Measurements from ENCODE around the gene OLFM2.

DNA sequence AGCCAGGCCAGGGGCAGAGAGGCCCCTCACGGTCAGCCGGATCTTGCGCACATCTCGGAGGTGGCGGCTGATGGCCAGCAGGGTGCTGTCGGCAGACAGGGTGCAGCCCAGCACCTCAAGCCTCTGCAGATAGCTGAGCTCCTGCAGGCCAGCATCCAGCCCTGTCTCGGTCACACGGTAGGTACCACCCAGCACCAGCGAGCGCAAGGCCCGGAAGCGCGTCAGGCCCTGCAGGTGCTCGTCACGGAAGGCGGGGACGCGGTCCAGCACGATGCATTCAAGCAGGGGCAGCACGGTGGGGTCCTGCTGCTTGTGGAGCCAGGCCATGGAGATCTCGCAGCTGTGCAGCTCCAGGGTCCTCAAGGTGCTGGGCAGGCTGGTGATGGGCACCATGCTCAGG, 125.2 kb downstream of the OLFM2 start:
- TF ChIP-seq, protein P1, sequence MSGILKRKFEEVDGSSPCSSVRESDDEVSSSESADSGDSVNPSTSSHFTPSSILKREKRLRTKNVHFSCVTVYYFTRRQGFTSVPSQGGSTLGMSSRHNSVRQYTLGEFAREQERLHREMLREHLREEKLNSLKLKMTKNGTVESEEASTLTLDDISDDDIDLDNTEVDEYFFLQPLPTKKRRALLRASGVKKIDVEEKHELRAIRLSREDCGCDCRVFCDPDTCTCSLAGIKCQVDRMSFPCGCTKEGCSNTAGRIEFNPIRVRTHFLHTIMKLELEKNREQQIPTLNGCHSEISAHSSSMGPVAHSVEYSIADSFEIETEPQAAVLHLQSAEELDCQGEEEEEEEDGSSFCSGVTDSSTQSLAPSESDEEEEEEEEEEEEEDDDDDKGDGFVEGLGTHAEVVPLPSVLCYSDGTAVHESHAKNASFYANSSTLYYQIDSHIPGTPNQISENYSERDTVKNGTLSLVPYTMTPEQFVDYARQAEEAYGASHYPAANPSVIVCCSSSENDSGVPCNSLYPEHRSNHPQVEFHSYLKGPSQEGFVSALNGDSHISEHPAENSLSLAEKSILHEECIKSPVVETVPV (CRISPR knock-in tag; IDR thresholded peaks at IDR 0.05) = no peak
- no peak for TF ChIP-seq CSDC2 (CRISPR knock-in tag; IDR thresholded peaks at IDR 0.05)
- TF ChIP-seq, protein P2, sequence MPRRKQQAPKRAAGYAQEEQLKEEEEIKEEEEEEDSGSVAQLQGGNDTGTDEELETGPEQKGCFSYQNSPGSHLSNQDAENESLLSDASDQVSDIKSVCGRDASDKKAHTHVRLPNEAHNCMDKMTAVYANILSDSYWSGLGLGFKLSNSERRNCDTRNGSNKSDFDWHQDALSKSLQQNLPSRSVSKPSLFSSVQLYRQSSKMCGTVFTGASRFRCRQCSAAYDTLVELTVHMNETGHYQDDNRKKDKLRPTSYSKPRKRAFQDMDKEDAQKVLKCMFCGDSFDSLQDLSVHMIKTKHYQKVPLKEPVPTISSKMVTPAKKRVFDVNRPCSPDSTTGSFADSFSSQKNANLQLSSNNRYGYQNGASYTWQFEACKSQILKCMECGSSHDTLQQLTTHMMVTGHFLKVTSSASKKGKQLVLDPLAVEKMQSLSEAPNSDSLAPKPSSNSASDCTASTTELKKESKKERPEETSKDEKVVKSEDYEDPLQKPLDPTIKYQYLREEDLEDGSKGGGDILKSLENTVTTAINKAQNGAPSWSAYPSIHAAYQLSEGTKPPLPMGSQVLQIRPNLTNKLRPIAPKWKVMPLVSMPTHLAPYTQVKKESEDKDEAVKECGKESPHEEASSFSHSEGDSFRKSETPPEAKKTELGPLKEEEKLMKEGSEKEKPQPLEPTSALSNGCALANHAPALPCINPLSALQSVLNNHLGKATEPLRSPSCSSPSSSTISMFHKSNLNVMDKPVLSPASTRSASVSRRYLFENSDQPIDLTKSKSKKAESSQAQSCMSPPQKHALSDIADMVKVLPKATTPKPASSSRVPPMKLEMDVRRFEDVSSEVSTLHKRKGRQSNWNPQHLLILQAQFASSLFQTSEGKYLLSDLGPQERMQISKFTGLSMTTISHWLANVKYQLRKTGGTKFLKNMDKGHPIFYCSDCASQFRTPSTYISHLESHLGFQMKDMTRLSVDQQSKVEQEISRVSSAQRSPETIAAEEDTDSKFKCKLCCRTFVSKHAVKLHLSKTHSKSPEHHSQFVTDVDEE (CRISPR knock-in tag; IDR thresholded peaks at IDR 0.05) = no peak
- TF ChIP-seq, protein P3, sequence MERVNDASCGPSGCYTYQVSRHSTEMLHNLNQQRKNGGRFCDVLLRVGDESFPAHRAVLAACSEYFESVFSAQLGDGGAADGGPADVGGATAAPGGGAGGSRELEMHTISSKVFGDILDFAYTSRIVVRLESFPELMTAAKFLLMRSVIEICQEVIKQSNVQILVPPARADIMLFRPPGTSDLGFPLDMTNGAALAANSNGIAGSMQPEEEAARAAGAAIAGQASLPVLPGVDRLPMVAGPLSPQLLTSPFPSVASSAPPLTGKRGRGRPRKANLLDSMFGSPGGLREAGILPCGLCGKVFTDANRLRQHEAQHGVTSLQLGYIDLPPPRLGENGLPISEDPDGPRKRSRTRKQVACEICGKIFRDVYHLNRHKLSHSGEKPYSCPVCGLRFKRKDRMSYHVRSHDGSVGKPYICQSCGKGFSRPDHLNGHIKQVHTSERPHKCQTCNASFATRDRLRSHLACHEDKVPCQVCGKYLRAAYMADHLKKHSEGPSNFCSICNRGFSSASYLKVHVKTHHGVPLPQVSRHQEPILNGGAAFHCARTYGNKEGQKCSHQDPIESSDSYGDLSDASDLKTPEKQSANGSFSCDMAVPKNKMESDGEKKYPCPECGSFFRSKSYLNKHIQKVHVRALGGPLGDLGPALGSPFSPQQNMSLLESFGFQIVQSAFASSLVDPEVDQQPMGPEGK (CRISPR knock-in tag; IDR thresholded peaks at IDR 0.05; ENCODE audit: borderline replicate concordance) = no peak
- TF ChIP-seq ZNF8 (CRISPR knock-in tag; IDR thresholded peaks at IDR 0.05) = no peak
